GM21515 (cell line): ENCODE measurements around the gene TMEM270.

Experiments
- ATAC-seq: cut with Tn5 transposase; IDR thresholded peaks from one replicate; pipeline ENCODE4 v1.9.1; 2021; ENCODE audit not compliant: unreplicated experiment

Gene TMEM270

GRCh38 chr7:73904219-73905137 is 43.5 kb downstream of the TMEM270 start:
- no peak for ATAC-seq

GRCh38 chr7:73905360-73905759 is 44.4 kb downstream of the TMEM270 start:
- ATAC-seq, result no peak

GRCh38 chr7:73906874-73907273 is 45.9 kb downstream of the TMEM270 start:
- ATAC-seq, result no peak

- ATAC-seq, result no peak
Measured at GRCh38 chr7:73907554-73908122, 46.7 kb downstream of the TMEM270 start.

GRCh38 chr7:73908123-73908611 is 47.2 kb downstream of the TMEM270 start:
- ATAC-seq, result no peak

GRCh38 chr7:73909051-73909941 is 48.3 kb downstream of the TMEM270 start:
- no peak for ATAC-seq

- no peak for ATAC-seq
Measured at GRCh38 chr7:73909996-73910395, 49.0 kb downstream of the TMEM270 start.

- ATAC-seq, result no peak
Measured at GRCh38 chr7:73912223-73912622, 51.3 kb downstream of the TMEM270 start.
